HG03354 (cell line): Measurements from ENCODE around the gene AK6.
"Not testable (repeated sequence)": the region's sequence is repeated elsewhere in the genome, so short reads cannot be mapped to it uniquely, and the experiment has no call there.

Experiments
- ATAC-seq: cut with Tn5 transposase; IDR thresholded peaks from one replicate; pipeline ENCODE4 v1.9.1; 2021; ENCODE audit warnings: mild to moderate bottlenecking; ENCODE audit not compliant: unreplicated experiment, poor library complexity, severe bottlenecking

The AK6 gene

DNA sequence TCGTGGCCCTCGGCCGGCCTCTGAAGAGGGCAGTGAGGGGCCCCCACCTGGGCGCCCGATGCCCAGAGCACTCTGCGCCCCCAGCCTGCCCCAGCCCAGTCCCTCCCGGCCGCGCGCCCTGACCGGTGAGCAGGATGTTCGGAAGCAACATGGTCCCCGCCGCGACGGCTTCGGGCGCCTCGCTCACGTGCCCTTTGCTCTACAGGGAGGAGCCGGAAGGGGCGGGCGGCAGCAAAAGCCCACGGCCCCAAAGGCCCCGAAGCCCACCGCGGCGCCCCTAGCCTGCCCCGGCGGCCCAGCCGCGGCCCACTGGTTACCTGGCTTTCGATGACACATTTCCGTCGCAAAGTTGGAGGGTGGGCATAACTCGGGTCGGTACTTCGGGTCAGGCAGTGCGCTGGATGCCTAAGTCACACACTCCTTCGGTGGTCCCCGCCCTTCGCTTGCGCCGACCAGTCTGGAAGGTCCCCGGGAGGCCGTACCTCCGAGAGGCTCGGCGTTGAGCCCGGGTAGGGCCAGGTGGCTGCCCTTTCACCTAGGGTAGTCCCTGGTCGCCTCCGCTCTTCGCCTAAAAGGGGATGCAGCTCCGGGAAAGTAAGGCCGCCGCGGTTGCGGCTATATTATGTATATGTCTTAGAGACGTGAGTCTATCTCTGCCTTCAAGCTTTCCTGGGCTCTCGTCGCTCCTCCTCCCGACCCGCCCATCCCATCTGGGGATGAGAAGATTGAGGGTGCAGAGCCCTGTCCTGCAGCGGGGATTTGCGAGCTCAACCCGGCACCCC lies at the start of gene AK6, which contains the start of the genes RAD17 and TAF9:
AK6 (minus strand) TSS at position 181 of the 782 bp plus-strand sequence; CDS start at position 151, 30 bp downstream.
RAD17 (plus strand) TSS at position 479 of the 782 bp plus-strand sequence. CDS start 2,391 bp downstream, outside the sequence.
TAF9 (minus strand) TSS at position 181 of the 782 bp plus-strand sequence. CDS start 3,783 bp downstream, outside the sequence.
- peak; percentile 96 for ATAC-seq

DNA sequence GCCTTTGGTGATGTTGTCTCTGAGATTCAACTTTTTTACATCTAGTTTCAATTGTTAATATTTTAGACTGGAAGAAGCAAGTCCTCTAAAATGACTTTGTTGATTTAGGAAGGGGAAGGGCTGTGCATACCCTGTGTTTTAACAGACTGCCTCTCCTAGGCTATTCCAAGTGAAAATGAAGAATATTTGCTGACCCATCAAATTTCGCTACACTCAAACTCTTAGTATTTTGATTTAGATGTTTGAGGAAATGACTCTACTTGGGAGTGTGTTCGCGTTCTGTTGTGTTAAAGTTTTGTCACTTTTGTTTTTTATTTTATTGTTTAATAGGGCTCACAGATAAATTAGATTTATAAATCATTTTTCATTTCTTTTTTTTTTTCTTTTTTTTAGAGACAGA lies 49.2 kb upstream of the AK6 start:
- ATAC-seq = no peak

DNA sequence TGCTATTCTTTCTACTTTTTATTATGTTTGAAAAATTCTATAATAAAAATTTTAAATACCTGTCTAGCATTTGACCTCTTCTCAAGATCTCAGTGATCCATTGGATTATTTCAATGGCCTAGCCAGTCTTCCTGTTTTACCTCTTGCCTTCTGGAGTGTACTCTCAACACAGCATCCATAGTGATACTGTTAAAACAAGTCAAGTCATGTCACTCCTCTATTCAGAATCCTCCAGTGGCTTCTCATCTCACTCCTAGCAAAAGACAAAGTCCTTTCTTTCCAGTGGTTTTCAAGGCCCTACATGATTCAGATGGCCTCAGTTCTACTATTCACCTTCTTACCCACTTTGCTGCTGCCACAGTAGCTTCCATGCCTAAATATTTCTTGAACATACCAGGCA lies 47.4 kb upstream of the AK6 start:
- no peak for ATAC-seq

DNA sequence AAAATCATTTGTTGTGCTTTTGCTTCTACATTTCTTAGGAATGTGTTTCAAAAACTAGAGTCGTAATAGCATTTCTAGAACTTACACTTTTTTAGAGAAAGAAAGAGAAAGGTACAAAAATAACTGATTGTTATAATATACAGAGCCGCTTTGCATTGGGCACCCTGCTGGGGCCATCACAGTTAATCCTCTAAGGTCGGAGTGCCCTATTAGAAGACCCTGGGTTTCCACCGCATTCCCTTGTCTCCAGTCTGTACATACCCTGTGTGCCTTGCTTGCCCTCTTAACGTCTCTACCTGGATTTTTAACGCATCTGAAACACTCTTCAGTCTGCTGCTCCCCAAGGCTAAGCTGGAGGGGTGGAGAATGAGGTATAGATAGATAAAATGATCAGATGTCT lies 46.9 kb upstream of the AK6 start:
- ATAC-seq = no peak

DNA sequence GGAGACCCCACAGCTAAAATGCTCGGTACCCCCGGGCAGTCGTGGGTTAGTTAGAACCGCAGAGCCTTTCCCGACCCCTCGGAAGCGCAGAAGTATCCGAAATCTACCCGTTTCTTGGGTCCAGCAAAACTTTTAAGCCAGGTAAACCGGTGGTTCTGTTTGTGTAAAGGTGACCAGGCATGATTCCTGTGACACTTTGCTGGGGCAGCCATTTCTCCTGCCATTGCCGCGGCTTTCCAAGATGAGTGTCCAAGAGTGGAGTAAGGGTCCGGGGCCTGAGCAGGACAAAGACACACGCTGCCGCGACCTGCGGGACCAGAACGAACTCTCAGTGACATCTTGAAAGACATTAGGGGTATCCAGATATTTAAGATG lies 46.3 kb upstream of the AK6 start:
- ATAC-seq = no peak

DNA sequence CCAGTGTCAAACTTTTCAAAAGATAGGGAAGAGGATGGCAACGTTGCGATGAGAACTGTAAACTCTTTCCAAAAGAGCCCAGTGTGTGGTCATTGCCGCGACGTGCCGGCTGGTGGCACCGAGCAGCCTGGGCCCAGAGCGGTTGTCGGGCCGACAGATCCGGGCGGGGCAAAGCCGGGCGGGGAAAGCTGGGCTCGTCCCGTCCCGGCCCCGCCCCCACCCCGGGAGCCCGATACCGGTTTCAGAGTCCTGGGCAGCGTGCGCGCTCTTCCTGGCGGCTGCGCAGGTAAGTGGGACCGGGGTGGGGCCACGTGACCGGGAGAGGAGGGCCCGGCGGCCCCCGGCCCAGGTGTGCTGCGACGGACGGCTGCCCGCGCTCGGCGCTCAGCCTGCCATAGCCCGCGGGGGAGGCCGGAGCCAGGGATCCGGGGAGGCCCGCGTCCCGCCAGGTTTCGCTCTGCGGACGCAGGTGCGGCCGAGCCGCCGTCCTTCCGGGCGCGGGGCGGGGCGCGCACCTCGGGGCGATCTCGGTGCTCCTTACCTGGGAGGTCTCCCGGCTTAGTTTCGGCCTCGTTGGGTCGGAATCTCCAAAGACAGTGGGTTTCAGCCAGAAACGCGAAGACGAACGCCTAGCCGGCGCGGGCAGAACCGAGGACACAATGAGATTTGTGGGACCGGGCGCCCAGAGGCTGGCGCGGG lies 45.7 kb upstream of the AK6 start, which contains the start of gene MARVELD2:
MARVELD2 (plus strand) TSS at position 232 of the 699 bp plus-strand sequence. CDS start 4,270 bp downstream, outside the sequence.
- ATAC-seq = peak; percentile 70

DNA sequence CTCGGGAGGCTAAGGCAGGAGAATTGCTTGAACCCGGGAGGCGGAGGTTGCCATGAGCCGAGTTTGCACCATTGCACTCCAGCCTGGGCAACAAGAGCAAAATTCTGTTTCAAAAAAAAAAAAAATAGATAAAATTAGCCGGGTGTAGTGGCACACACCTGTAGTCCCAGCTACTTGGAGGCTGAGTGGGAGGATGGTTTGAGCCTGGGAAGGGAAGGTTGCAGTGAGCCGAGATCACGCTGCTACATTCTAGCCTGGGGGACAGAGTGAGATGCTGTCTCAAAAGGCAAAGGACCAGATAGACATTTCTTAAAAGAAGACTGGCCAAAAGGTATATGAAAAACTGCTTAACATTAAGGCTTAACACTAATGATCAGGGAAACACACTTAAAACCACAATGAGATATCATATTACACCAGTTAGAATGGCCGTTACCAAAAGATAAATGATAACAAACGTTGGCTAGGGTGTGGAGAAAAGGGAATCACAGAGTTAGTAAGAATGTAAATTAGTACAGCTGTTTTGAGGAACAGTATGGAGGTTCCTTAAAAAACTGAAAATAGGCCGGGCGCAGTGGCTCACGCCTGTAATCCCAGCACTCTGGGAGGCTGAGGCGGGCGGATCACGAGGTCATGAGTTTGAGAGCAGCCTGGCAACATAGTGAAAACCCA lies 35.5 kb upstream of the AK6 start:
- no peak for ATAC-seq

DNA sequence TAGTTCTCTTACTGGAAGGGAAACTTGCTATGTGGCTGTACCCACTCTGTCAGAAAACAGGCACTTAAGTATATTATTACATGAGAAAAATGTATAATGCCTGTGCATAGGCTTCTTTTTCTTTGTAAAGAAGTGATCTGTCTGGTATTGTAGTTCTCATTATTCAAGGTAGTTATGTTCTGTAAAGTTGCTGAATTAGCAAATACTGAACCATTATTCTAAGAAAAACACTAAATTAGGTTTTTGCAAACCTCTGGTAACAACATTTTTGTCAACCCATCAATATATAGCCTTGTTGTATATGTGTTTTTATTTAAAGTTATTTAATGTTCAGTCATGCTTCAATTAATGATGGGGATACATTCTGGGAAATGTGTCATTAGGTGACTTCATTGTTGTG lies 9.1 kb upstream of the AK6 start:
- no peak for ATAC-seq

DNA sequence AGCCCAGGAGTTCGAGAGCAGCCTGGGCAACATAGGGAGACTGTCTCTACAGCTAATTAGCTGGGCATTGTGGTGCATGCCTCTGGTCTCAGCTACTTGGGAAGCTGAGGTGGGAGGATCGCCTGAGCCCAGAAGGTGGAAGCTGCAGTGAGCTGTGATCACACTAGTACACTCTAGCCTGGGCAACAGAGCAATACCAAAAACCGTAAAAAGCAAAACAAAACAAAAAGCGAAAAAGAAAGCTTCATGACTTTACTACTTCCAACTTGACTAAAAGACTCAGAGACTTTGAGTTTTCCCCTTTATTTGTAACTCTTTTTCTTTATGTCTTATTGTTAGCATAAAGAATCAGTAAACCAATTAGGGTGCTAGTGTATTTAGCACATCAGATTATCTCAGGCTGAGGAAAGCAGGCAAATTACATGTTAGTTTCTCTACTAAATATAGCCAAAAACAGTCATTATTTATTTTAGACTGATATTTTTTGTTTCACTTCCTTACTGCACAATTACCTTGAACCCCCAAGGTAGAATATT lies 5.7 kb upstream of the AK6 start:
- peak; percentile 82 for ATAC-seq

DNA sequence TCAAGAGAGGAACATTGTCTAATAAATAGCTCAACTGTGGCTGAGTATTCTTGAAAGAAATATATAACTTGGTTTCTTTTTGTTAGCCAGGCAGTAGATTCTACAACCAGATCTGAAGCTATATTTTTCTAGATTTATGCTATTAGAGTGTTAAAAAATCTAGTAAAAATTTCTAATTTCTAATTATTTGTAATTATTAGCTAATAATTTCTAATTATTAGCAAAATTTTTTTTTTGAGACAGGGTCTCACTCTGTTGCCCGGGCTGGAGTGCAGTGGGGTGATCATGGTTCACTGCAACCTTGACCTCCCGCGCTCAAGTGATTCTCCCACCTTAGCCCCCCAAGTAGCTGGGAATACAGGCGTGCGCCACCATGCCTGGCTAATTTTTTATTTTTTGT lies 3.1 kb upstream of the AK6 start:
- no peak for ATAC-seq

DNA sequence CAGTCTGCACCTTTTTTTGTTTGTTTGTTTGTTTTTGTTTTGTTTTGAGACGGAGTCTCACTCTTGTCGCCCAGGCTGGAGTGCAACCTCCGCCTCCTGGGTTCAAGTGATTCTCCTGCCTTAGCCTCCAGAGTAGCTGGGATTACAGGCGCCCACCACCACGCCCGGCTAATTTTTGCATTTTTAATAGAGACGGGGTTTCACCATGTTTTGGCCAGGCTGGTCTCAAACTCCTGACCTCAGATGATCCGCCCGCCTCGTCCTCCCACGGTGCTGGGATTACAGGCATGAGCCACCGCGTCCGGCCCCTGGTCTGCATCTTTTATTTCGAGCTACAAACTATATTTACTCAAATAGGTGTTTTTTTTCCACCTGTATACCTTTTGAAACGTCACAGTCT lies 1.0 kb upstream of the AK6 start:
- ATAC-seq = not testable (repeated sequence)

DNA sequence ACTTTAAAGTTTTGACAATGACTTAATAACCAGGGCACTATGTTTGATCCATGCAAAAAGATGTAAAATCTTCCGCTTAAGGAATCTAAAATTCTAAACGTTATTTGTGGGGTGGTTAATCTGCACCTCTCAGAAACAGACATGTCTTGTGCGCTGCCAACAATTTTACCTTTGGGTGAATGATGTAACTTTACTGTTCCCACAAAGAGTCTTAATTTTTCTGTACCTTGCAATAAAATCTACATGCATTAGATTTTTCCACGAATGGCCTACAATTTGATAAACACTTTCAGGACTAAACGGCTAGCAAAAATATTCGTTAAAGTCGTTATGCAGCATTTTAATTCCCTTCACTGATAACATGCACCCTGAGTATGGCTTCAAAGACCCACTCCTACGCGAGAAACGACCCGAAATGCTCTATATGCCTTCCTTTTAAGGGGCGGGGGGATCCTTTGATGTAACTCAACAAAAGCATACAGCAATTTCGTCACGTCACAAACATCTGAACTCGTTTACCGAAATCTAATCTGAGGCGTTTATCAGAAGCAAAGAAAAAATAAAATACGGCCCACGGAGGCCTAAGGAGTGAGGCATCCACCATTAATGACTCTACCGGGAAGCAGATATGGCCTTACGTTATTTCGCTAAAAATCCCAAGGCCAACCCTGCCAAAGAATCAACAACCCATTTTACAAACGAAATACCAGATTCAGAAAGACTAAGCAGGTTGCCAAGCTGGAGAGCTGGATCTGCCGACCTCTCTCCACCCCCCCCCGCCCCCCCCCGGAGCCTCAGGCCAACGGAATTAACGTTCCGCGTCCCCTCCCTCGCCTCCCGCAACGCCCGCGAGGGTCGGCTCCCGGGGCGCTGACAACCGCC lies 621 bp downstream of the AK6 start:
- ATAC-seq = peak; percentile 0

DNA sequence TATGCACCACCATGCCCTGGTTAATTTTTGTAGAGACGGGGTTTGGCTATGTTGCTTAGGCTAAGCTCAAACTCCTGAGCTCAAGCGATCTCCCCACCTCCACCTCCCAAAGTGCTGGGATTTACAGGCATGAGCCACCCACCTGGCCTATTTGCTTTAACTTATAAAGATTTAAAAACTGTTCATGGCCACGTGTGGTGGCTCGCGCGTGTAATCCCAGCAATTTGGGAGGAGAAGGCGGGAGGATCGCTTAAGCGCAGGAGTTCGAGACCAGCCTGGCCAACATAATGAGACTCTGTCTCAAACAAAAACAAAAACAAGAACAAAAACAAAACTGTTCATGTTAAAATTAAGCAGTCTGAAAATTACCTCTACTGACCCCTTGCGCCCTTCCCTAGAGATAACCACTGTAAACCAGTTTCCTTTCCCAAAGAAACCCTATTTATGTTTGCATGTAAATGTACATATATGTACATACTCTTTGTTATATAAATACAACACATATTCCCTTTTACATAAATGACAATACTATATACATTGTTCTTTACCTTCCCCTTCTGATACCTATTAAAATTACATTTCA lies 1.5 kb downstream of the AK6 start:
- no peak for ATAC-seq

DNA sequence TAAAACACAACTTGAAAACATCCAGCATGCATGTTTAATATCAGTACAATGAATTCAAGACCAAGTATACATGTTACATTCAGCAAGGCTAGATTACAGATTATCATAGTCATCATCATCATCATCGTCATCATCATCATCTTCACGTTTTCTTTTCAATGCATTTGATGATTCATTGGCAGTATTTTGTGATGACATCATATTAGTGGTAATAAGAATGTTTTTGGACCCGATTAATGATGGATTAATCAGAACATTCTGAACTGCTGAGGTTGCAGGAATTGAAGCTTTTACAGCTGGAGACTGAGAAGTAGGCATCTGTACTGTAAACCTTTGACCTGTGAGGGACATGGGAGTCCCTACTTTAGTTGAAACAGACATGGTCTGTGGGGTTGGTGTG lies 4.5 kb downstream of the AK6 start:
- no peak for ATAC-seq

DNA sequence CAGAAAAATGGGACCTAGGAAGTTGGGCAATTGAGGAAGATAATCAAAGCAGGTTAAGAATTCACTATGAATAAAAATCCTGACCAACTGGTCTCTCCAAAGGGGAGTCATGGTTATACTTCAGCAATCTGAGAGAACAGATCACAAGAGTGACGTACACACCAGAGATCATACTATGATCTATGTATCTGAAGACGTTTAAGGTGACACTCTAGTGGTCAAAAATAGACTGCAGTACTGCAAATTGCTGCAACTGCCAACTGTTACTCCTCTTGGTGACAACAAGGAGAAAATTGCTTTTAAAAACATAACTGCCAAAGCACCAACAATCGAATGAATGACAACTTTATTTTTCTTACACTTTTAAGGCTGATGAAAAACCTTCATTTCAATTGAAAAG lies 4.9 kb downstream of the AK6 start:
- ATAC-seq = peak; percentile 42

DNA sequence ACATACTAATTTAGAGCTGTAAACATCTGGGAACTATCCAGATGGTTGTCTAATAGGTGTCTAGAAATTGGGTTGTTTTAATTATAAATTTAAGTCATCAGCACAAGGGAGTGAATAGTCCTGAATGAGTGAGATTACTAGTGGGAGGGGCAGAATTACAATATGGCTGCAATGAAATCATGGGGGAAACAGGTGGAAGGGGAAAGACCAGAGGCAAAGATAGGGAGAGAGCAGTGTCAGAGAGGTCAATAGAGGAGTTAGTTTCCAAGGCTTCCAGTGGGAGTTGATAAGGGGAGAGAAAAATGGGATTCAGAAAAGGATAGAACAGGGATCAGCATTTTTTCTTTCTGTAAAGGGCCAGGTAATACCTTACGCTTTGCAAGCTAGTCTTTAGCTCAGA lies 8.9 kb downstream of the AK6 start:
- ATAC-seq = no peak

DNA sequence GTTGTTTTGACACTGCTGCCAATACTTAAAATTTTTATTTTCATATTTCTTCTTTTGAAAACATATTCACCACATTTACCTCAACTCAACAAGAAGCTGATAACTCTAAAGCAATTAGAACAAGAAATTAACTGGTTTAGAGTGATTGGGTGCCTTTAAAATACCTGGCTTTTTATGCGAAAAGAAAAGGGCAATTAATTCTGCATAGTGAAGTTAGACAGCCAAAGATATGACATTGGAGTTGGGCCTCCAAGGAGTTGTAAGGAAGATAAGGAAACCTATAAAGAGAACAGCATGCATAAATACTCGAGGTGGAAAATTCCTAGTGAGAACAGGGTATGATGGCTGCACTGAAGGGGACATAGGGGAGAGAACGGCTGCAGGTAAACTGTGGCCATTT lies 9.6 kb downstream of the AK6 start:
- ATAC-seq = no peak

DNA sequence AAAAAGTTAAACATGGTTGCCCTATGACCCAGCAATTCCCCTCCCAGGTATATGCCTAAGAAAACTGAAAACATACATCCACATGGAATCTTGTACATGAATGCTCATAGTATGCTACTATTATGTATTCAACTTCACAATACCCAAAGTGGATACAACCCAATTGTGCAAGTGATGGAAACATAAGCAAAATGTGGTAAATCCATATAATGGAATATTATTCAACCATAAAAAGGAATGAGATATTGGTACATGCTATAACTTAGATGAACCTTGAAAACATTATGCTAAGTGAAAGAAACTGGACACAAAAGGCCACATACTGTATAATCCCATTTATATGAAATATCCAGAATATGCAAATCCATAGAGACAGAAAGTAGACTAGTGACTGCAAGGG lies 18.7 kb downstream of the AK6 start:
- no peak for ATAC-seq

DNA sequence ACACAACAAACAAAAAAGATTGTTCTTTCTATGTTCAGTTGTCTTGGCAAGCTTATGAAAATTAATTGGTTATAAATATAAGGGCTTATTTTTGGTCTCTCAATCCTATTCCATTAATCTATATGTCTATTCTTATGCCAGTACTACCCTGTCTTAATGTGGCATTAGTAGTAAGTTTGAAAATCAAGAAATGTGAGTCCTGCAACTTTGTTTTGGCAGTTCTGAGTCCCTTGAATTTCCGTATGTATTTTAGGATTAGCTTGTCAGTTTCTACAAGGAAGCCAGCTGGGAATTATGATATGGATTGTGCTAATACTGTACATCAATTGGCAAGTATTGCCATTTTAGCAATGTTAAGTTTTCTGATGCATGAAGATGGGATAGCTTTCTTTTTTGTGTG lies 26.2 kb downstream of the AK6 start:
- no peak for ATAC-seq
